Stimulated activated CD4-positive, alpha-beta T cell treated with anti-CD3 and anti-CD28 coated beads, Interleukin-4, amount 100 ng/mL, for 24 hours (primary cell): ENCODE measurements around the gene AKAP6.

Experiments
- DNase-seq: peaks from one replicate; pipeline ENCODE4 v3.0.0-alpha.2; 2020

The AKAP6 gene

GRCh38 chr14:32724867-32725471 is 395.9 kb downstream of the AKAP6 start:
- no peak for DNase-seq

GRCh38 chr14:32726516-32726915 is 397.4 kb downstream of the AKAP6 start:
- no peak for DNase-seq

GRCh38 chr14:32727832-32728231 is 398.7 kb downstream of the AKAP6 start:
- DNase-seq, result no peak

- no peak for DNase-seq
These were observed 399.4 kb downstream of the AKAP6 start for GRCh38 chr14:32728526-32728925.

- DNase-seq, result no peak
These were observed 399.9 kb downstream of the AKAP6 start for GRCh38 chr14:32728976-32729375.

- DNase-seq, result no peak
These were observed 402.2 kb downstream of the AKAP6 start for GRCh38 chr14:32731249-32731648.

- DNase-seq, result no peak
These were observed 403.9 kb downstream of the AKAP6 start for GRCh38 chr14:32733015-32733414.

GRCh38 chr14:32734261-32734660 is 405.2 kb downstream of the AKAP6 start:
- no peak for DNase-seq

- no peak for DNase-seq
These were observed 408.5 kb downstream of the AKAP6 start for GRCh38 chr14:32737621-32738020.

- DNase-seq, result no peak
These were observed 409.2 kb downstream of the AKAP6 start for GRCh38 chr14:32738206-32738871.

- no peak for DNase-seq
These were observed 415.8 kb downstream of the AKAP6 start for GRCh38 chr14:32744811-32745445.

GRCh38 chr14:32754209-32754608 is 425.1 kb downstream of the AKAP6 start:
- no peak for DNase-seq

GRCh38 chr14:32756173-32756572 is 427.1 kb downstream of the AKAP6 start:
- no peak for DNase-seq

GRCh38 chr14:32756775-32757174 is 427.7 kb downstream of the AKAP6 start:
- DNase-seq, result no peak

GRCh38 chr14:32757568-32757967 is 428.5 kb downstream of the AKAP6 start:
- DNase-seq, result no peak

GRCh38 chr14:32761381-32761968 is 432.4 kb downstream of the AKAP6 start:
- no peak for DNase-seq

- DNase-seq, result no peak
These were observed 433.8 kb downstream of the AKAP6 start for GRCh38 chr14:32762886-32763285.

GRCh38 chr14:32763673-32764072 is 434.6 kb downstream of the AKAP6 start:
- DNase-seq, result no peak

- DNase-seq, result no peak
These were observed 435.0 kb downstream of the AKAP6 start for GRCh38 chr14:32764131-32764530.

- no peak for DNase-seq
These were observed 441.3 kb downstream of the AKAP6 start for GRCh38 chr14:32770422-32770821.

- DNase-seq, result no peak
These were observed 445.1 kb downstream of the AKAP6 start for GRCh38 chr14:32774214-32774613.

GRCh38 chr14:32779840-32780239 is 450.7 kb downstream of the AKAP6 start:
- no peak for DNase-seq

GRCh38 chr14:32784405-32784804 is 455.3 kb downstream of the AKAP6 start:
- no peak for DNase-seq

GRCh38 chr14:32785585-32785984 is 456.5 kb downstream of the AKAP6 start:
- no peak for DNase-seq
